Measurements from ENCODE around the gene INSC.

DNA sequence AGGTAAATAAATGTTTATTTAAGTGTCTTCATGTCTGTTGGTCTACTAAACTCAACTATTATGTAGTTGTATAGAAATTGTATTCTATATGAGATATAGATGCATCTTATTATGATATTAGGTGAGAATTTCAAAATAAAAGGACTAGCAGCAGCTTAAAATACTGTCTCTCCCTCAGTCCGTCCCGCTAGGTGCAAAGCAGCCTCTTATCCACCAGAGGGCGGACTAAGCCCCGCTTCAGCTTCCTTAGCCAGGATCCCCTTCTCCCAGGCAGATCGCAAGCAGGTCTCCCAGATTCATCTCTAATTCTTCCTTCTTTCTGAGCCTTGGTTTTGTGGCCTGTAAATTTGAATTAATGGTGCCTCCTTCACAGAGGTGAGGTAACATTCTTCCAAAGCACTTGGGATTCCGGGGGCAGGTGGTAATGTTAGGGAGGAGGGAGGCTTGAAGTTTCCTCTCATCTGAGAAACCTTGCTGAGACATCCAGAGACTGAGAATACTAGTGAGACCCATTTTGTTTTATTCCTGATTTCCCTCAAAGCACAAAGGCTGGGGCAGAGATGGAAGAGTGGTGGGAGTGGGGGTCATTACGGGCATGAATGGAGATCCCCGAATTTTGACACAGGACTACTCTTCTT, 13.5 kb upstream of the INSC start:
- no peak for TF ChIP-seq GTF2E2 (tag; IDR thresholded peaks at IDR 0.05)
- no peak for TF ChIP-seq SMARCE1 (IDR thresholded peaks at IDR 0.05)
- TF ChIP-seq MAFK (IDR thresholded peaks at IDR 0.05; ENCODE audit: low read length), result no peak
- TF ChIP-seq EHMT2 (IDR thresholded peaks at IDR 0.05), result no peak
- no peak for TF ChIP-seq HMG20A (CRISPR knock-in tag; conservative IDR thresholded peaks at IDR 0.05)
- TF ChIP-seq, protein P1, sequence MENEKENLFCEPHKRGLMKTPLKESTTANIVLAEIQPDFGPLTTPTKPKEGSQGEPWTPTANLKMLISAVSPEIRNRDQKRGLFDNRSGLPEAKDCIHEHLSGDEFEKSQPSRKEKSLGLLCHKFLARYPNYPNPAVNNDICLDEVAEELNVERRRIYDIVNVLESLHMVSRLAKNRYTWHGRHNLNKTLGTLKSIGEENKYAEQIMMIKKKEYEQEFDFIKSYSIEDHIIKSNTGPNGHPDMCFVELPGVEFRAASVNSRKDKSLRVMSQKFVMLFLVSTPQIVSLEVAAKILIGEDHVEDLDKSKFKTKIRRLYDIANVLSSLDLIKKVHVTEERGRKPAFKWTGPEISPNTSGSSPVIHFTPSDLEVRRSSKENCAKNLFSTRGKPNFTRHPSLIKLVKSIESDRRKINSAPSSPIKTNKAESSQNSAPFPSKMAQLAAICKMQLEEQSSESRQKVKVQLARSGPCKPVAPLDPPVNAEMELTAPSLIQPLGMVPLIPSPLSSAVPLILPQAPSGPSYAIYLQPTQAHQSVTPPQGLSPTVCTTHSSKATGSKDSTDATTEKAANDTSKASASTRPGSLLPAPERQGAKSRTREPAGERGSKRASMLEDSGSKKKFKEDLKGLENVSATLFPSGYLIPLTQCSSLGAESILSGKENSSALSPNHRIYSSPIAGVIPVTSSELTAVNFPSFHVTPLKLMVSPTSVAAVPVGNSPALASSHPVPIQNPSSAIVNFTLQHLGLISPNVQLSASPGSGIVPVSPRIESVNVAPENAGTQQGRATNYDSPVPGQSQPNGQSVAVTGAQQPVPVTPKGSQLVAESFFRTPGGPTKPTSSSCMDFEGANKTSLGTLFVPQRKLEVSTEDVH (IDR thresholded peaks at IDR 0.05; ENCODE audit: low read depth, partially characterized antibody), result no peak
- no peak for TF ChIP-seq EZH2 (IDR thresholded peaks at IDR 0.05; ENCODE audit: borderline replicate concordance, low read depth, low read length)
- no peak for TF ChIP-seq XRCC5 (IDR thresholded peaks at IDR 0.05; ENCODE audit: low read depth, low read length)
- TF ChIP-seq, protein P2, sequence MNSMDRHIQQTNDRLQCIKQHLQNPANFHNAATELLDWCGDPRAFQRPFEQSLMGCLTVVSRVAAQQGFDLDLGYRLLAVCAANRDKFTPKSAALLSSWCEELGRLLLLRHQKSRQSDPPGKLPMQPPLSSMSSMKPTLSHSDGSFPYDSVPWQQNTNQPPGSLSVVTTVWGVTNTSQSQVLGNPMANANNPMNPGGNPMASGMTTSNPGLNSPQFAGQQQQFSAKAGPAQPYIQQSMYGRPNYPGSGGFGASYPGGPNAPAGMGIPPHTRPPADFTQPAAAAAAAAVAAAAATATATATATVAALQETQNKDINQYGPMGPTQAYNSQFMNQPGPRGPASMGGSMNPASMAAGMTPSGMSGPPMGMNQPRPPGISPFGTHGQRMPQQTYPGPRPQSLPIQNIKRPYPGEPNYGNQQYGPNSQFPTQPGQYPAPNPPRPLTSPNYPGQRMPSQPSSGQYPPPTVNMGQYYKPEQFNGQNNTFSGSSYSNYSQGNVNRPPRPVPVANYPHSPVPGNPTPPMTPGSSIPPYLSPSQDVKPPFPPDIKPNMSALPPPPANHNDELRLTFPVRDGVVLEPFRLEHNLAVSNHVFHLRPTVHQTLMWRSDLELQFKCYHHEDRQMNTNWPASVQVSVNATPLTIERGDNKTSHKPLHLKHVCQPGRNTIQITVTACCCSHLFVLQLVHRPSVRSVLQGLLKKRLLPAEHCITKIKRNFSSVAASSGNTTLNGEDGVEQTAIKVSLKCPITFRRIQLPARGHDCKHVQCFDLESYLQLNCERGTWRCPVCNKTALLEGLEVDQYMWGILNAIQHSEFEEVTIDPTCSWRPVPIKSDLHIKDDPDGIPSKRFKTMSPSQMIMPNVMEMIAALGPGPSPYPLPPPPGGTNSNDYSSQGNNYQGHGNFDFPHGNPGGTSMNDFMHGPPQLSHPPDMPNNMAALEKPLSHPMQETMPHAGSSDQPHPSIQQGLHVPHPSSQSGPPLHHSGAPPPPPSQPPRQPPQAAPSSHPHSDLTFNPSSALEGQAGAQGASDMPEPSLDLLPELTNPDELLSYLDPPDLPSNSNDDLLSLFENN (IDR thresholded peaks at IDR 0.05; ENCODE audit: low read depth in 2 of 2, low read length in 2 of 2), result no peak
- TF ChIP-seq BMI1 (IDR thresholded peaks at IDR 0.05; ENCODE audit: low read length), result no peak
- TF ChIP-seq ZNF274 (IDR thresholded peaks at IDR 0.05; ENCODE audit: borderline replicate concordance, low read depth, low read length), result no peak
